GM12878 (cell line): ENCODE data around the gene MAPKAPK2. TPM values are rescaled to one million over a fixed set of nuclear protein-coding genes. Genes with fewer than 3 reads are reported as not detected.

Source experiments
- ATAC-seq: fragments of 200-7000 bp; cut with Tn5 transposase; 3 replicates; pipeline ENCODE4 v1.9.1; 2020; ENCODE audit warnings: mild to moderate bottlenecking, moderate library complexity
- BruUV-seq: library from RNA; stranded (reverse); fragments of 400-500 nt; replicated peaks from 2 replicates; lab custom pipeline; 2021; lab: Mats Ljungman, UMichigan
- CTCF ChIA-PET: fragments of 300-600 bp; sonication (Branson Sonifier 250); formaldehyde crosslinking; extraction: SDS; loops from one replicate; lab custom pipeline; 2021; ENCODE audit warnings: inconsistent platforms; lab: Yijun Ruan, JAX
- POLR2A ChIA-PET: fragments of 350-600 bp; formaldehyde crosslinking; extraction: SDS; loops from one replicate; lab custom pipeline; 2021; ENCODE audit warnings: inconsistent platforms; lab: Charles Lee
- RAD21 ChIA-PET: fragments of 300-600 bp; sonication (Branson Sonifier 250); formaldehyde crosslinking; loops from one replicate; lab custom pipeline; 2023; ENCODE audit warnings: antibody characterized with exemption; ENCODE audit not compliant: unreplicated experiment; lab: Charles Lee
- SMC1A ChIA-PET: fragments of 300-600 bp; sonication (Branson Sonifier 250); formaldehyde crosslinking; loops from one replicate; lab custom pipeline; 2023; ENCODE audit not compliant: unreplicated experiment, uncharacterized antibody; lab: Charles Lee
- DNase-seq: peaks from one replicate; pipeline ENCODE4 v3.0.0-alpha.2; 2011; ENCODE audit warnings: low read depth, low spot score
- FAIRE-seq: peaks from 3 replicates; lab custom pipeline; 2011; peaks lifted over from hg19 to GRCh38; lab: Jason Lieb, UNC
- H2AFZ ChIP-seq: 2 replicates; pipeline ENCODE4 v1.6.0; 2011; ENCODE audit warnings: low read depth, low read length, control low read depth; ENCODE audit not compliant: control insufficient read depth
- H3K27ac ChIP-seq: 2 replicates; pipeline ENCODE4 v1.5.1; 2011; ENCODE audit warnings: control low read depth; ENCODE audit not compliant: control insufficient read depth, insufficient read depth
- H3K27me3 ChIP-seq, 2 experiments: replicated peaks in 1 of 2; 2 replicates each; pipeline versions ENCODE4 v1.6.0 to v1.6.1; 2011; ENCODE audit warnings: low read length in 1 of 2; ENCODE audit not compliant: control insufficient read depth in 2 of 2, insufficient read depth in 2 of 2
- H3K36me3 ChIP-seq, 2 experiments: 2 replicates each; pipeline ENCODE4 v1.5.1; 2011; ENCODE audit warnings: low read length in 1 of 2; ENCODE audit not compliant: control insufficient read depth in 2 of 2, insufficient read depth in 2 of 2
- H3K4me1 ChIP-seq: 2 replicates; pipeline ENCODE4 v1.6.1; 2011; ENCODE audit warnings: mild to moderate bottlenecking, low read length, moderate library complexity, mixed read lengths; ENCODE audit not compliant: control insufficient read depth, insufficient read depth
- H3K4me2 ChIP-seq: 2 replicates; pipeline ENCODE4 v1.6.0; 2011; ENCODE audit warnings: control low read depth; ENCODE audit not compliant: control insufficient read depth, insufficient read depth
- H3K4me3 ChIP-seq: fragments of 200-600 bp; sonication (generic); 2 replicates; pipeline ENCODE4 v1.5.1; 2016
- H3K79me2 ChIP-seq: 2 replicates; pipeline ENCODE4 v1.6.0; 2011; ENCODE audit warnings: low read length; ENCODE audit not compliant: control insufficient read depth, insufficient read depth
- H3K9ac ChIP-seq: 2 replicates; pipeline ENCODE4 v1.8.0; 2011; ENCODE audit warnings: low read length, control low read depth, mixed read lengths; ENCODE audit not compliant: control insufficient read depth, insufficient read depth
- H3K9me3 ChIP-seq: replicated peaks from 3 replicates; pipeline ENCODE4 v1.5.1; 2011; ENCODE audit warnings: mild to moderate bottlenecking, low read length; ENCODE audit not compliant: control insufficient read depth, insufficient read depth
- H4K20me1 ChIP-seq: 2 replicates; pipeline ENCODE4 v1.6.0; 2011; ENCODE audit not compliant: control insufficient read depth, insufficient read depth
- BMI1 ChIP-seq: fragments of 450-650 bp; IDR thresholded peaks from 2 replicates; pipeline ENCODE4 v1.6.1; 2016; ENCODE audit warnings: mild to moderate bottlenecking, moderate library complexity, borderline replicate concordance
- CEBPB ChIP-seq, 2 experiments: fragments of 150-350 bp in 1 of 2; IDR thresholded peaks; 2 replicates each; pipeline ENCODE4 v1.6.1; 2012 to 2014; ENCODE audit warnings: low read depth in 2 of 2, low read length in 2 of 2, borderline replicate concordance in 1 of 2, inconsistent platforms in 1 of 2
- ETV6 ChIP-seq, 2 experiments: fragments of 450-650 bp in 1 of 2; IDR thresholded peaks in 1 of 2; conservative IDR thresholded peaks in 1 of 2; 2 replicates each; pipeline ENCODE4 v1.6.1; 2014; ENCODE audit warnings: antibody characterized with exemption in 1 of 2, borderline replicate concordance in 1 of 2, low read depth in 1 of 2, mild to moderate bottlenecking in 1 of 2, moderate library complexity in 1 of 2
- FOS ChIP-seq: IDR thresholded peaks from 3 replicates; pipeline ENCODE4 v1.6.1; 2011; ENCODE audit warnings: borderline replicate concordance; ENCODE audit not compliant: insufficient read length; ENCODE audit errors: extremely low read depth
- MAX ChIP-seq: IDR thresholded peaks from 2 replicates; pipeline ENCODE4 v1.6.1; 2012; ENCODE audit warnings: low read depth, low read length, improper control_type of control experiment
- NR2C1 ChIP-seq: fragments of 450-650 bp; IDR thresholded peaks from 2 replicates; pipeline ENCODE4 v1.6.1; 2017; ENCODE audit warnings: antibody characterized with exemption, mild to moderate bottlenecking, moderate library complexity
- POLR2AphosphoS5 ChIP-seq: IDR thresholded peaks from 2 replicates; pipeline ENCODE4 v1.6.1; 2011; ENCODE audit warnings: mild to moderate bottlenecking, low read length, inconsistent platforms
- SIX5 ChIP-seq: IDR thresholded peaks from 2 replicates; pipeline ENCODE4 v1.6.1; 2011; ENCODE audit warnings: mild to moderate bottlenecking, low read depth, low read length, moderate library complexity; ENCODE audit not compliant: severe bottlenecking
- SRF ChIP-seq, 2 experiments: IDR thresholded peaks; 2 replicates each; pipeline ENCODE4 v1.6.1; 2011; ENCODE audit warnings: low read depth in 2 of 2, low read length in 2 of 2, mild to moderate bottlenecking in 1 of 2, moderate library complexity in 1 of 2
- ZBTB4 ChIP-seq: fragments of 450-650 bp; formaldehyde crosslinking; IDR thresholded peaks from 2 replicates; pipeline ENCODE4 v1.4.0; 2022; ENCODE audit warnings: mild to moderate bottlenecking, moderate library complexity
- ZNF274 ChIP-seq: IDR thresholded peaks from one replicate; pipeline ENCODE4 v1.8.0; 2011; ENCODE audit not compliant: insufficient read length, insufficient read depth
- WGBS: methylation state at CpG from one replicate; pipeline ENCODE4 v1.1.6; 2016; ENCODE audit warnings: low lambda C conversion rate; ENCODE audit not compliant: insufficient replicate concordance, insufficient coverage; ENCODE audit errors: missing lambda C conversion rate; 5-methylcytosine and 5-hydroxymethylcytosine counted together
- in situ Hi-C: fragments of 300-500 bp; cut with MboI; formaldehyde crosslinking; loops from 9 replicates; pipeline ENCODE4 v1.14.3; 2018; ENCODE audit warnings: mixed read lengths
- intact Hi-C: fragments of 100-400 bp; cut with micrococcal nuclease; formaldehyde crosslinking; loops from one replicate; pipeline ENCODE4 v1.14.2; 2022; ENCODE audit not compliant: unreplicated experiment
- polyA plus RNA-seq, 11 experiments: library from polyadenylated mRNA; depleted of rRNA in 4 of 11; unstranded in 6 of 11; stranded (reverse) in 5 of 11; fragments of >200 nt; fragmentation: Nextera tagmentation in 4 of 11; fragmentation: Illumina TruSeq in 1 of 11; extraction: Ambion mirVana in 4 of 11; extraction: Trizol in 1 of 11; gene quantifications; 1 replicate in 1 of 11; 2 replicates in 10 of 11; pipeline versions ENCODE4 v1.2.1 to v1.2.3, GENCODE V29; 2011 to 2016; ENCODE audit warnings: inconsistent platforms in 2 of 11, missing spikeins in 2 of 11, low read depth in 1 of 11
- total RNA-seq, 4 experiments: library from RNA; depleted of rRNA in 3 of 4; stranded (reverse); fragments of >200 nt in 3 of 4; fragmentation: Illumina TruSeq in 1 of 4; extraction: Trizol in 1 of 4; gene quantifications; 2 replicates each; pipeline versions ENCODE4 v1.2.1 to v1.2.3, GENCODE V29; 2013 to 2021

MAPKAPK2 gene
- total and polyA plus RNA-seq, 10 of the 15 experiments (the other 5 are each of a cell fraction or from before 2014, with no cell fraction given): 0.72 to 92.2 (median 49.3) TPM

GRCh38 chr1:206699626-206700025 is 14.9 kb downstream of the MAPKAPK2 start:
- no peak overlapping the region for H3K27ac ChIP-seq
- peaks cover 12 to 15% of the 10 kb centered on the region in 2 experiments for H3K36me3 ChIP-seq
- intact Hi-C loops (no loop called here), in situ Hi-C loops (no loop called here)
- BruUV-seq: no TSS peak
- H3K4me2 ChIP-seq: no peak overlapping the region
- ChIA-PET RAD21 (interaction anchor here (1.6 to 2.2 kb wide), 2 partner anchors 20 to 36 kb away, joined by 6 to 9 read pairs; no protein-coding TSS in a partner anchor), POLR2A (interaction anchor here (0.6 to 21.4 kb wide), 4 partner anchors 9 to 44 kb away, joined by 3 to 334 read pairs (median 3); partner anchors contain the start of gene MAPKAPK2), SMC1A (interaction anchor here (1.1 to 17.9 kb wide), 6 partner anchors 9 to 37 kb away, joined by 3 to 222 read pairs (median 7); no protein-coding TSS in a partner anchor), CTCF (interaction anchor here (0.6 to 2.1 kb wide), 7 partner anchors 10 to 43 kb away, joined by 3 to 10 read pairs (median 4); no protein-coding TSS in a partner anchor)
- H3K27me3 ChIP-seq: no peaks in the 10 kb centered on the region
- WGBS: 67% methylated on average over 4 of the region's 4 CpGs
- no peak for DNase-seq
- H2AFZ ChIP-seq: no peak overlapping the region
- no peak for FAIRE-seq
- H4K20me1 ChIP-seq: peaks cover 19% of the 10 kb centered on the region
- H3K9me3 ChIP-seq: no peaks in the 10 kb centered on the region
- peaks cover 41% of the 10 kb centered on the region for H3K4me1 ChIP-seq
- no peak overlapping the region for H3K4me3 ChIP-seq
- TF ChIP-seq BMI1 (no peak), POLR2AphosphoS5 (peak; percentile 58; the same call in 1 of the 2 replicates)
- H3K9ac ChIP-seq: no peak overlapping the region
- H3K79me2 ChIP-seq: peaks cover 65% of the 10 kb centered on the region
- ATAC-seq: no peak

- Histone ChIP-seq H4K20me1 (peaks cover 25% of the 10 kb centered on the region), H3K4me3 (no peak overlapping the region), H2AFZ (no peak overlapping the region), H3K4me2 (no peak overlapping the region), H3K27me3 (no peaks in the 10 kb centered on the region), H3K9ac (no peak overlapping the region), H3K9me3 (no peaks in the 10 kb centered on the region), H3K27ac (no peak overlapping the region), H3K4me1 (peaks cover 50% of the 10 kb centered on the region), H3K79me2 (peaks cover 68% of the 10 kb centered on the region), H3K36me3 (peaks cover 12 to 14% of the 10 kb centered on the region in 2 experiments)
- no peak for DNase-seq
- RAD21 ChIA-PET: interaction anchor here (0.7 to 2.2 kb wide), 9 partner anchors 9 to 212 kb away, joined by 3 to 9 read pairs (median 4); no protein-coding TSS in a partner anchor
- in situ Hi-C loops (no loop called here), intact Hi-C loops (no loop called here)
- ATAC-seq: peak; percentile 7; the same call in 1 of the 3 replicates
- POLR2A ChIA-PET: interaction anchor here (0.6 to 21.4 kb wide), 7 partner anchors 8 to 18 kb away, joined by 3 to 334 read pairs (median 5); partner anchors contain the start of gene MAPKAPK2
- TSS peak; percentile 2 for BruUV-seq
- CTCF ChIA-PET: interaction anchor here (0.7 to 2.1 kb wide), 14 partner anchors 9 to 44 kb away, joined by 3 to 10 read pairs (median 4); no protein-coding TSS in a partner anchor
- SMC1A ChIA-PET: interaction anchor here (0.9 to 17.9 kb wide), 13 partner anchors 9 to 39 kb away, joined by 3 to 222 read pairs (median 5); no protein-coding TSS in a partner anchor
- WGBS: 40% methylated on average over 2 of the region's 2 CpGs
- FAIRE-seq: no peak
- TF ChIP-seq CEBPB (IDR thresholded peaks at IDR 0.05; ENCODE audit: borderline replicate concordance in 1 of 2, low read depth in 2 of 2, low read length in 2 of 2): no peak
- no peak for TF ChIP-seq ETV6 (conservative IDR thresholded peaks at IDR 0.05 in 1 of 2, IDR thresholded peaks at IDR 0.05 in 1 of 2; ENCODE audit: borderline replicate concordance in 1 of 2, low read depth in 1 of 2)
- no peak for TF ChIP-seq SRF (IDR thresholded peaks at IDR 0.05; ENCODE audit: low read depth in 2 of 2, low read length in 2 of 2)
- no peak for TF ChIP-seq NR2C1
- no peak for TF ChIP-seq MAX
- TF ChIP-seq POLR2AphosphoS5: no peak; the same call in 1 of the 2 replicates
- no peak for TF ChIP-seq SIX5
- TF ChIP-seq ZNF274: no peak
- TF ChIP-seq ZBTB4 (CRISPR knock-in tag): no peak
- TF ChIP-seq FOS: no peak
These were observed 15.8 kb downstream of the MAPKAPK2 start for GRCh38 chr1:206700445-206701036.
